Measurements from ENCODE around the gene TMEM223.
"Not testable (repeated sequence)": the region's sequence is repeated elsewhere in the genome, so short reads cannot be mapped to it uniquely, and the experiment has no call there.

Gene TMEM223

GRCh38 chr11:62804310-62805075, 12.7 kb upstream of the TMEM223 start:
- peak overlapping the region; percentile 69 for H3K4me3 ChIP-seq (ENCODE audit: low read depth, low read length)

GRCh38 chr11:62801071-62801470, 9.3 kb upstream of the TMEM223 start:
- no peak overlapping the region for H3K4me3 ChIP-seq (ENCODE audit: low read depth, low read length)

GRCh38 chr11:62799486-62799885, 7.7 kb upstream of the TMEM223 start:
- H3K4me3 ChIP-seq (ENCODE audit: low read depth, low read length) = no peak overlapping the region

- H3K4me3 ChIP-seq (ENCODE audit: low read depth, low read length) = no peak overlapping the region
These were observed 4.5 kb upstream of the TMEM223 start for GRCh38 chr11:62796281-62796680.

- H3K4me3 ChIP-seq (ENCODE audit: low read depth, low read length) = no peak overlapping the region
These were observed 2.5 kb upstream of the TMEM223 start for GRCh38 chr11:62794201-62794775.

- peak overlapping the region; percentile 97 for H3K4me3 ChIP-seq (ENCODE audit: low read depth, low read length)
These were observed 383 bp upstream of the TMEM223 start for GRCh38 chr11:62792202-62792575.

GRCh38 chr11:62789576-62789975, 2.2 kb downstream of the TMEM223 start:
- no peak overlapping the region for H3K4me3 ChIP-seq (ENCODE audit: low read depth, low read length)

GRCh38 chr11:62788991-62789390, 2.8 kb downstream of the TMEM223 start:
- no peak overlapping the region for H3K4me3 ChIP-seq (ENCODE audit: low read depth, low read length)

GRCh38 chr11:62787005-62787759, 4.6 kb downstream of the TMEM223 start, which contains the start of gene TMEM179B:
Gene TMEM179B, plus strand, starts transcription at chr11:62787402. Its CDS starts 30 bp downstream, at chr11:62787432.
- peak within 1 kb of the TSS; percentile 95 for H3K4me3 ChIP-seq (ENCODE audit: low read depth, low read length)

GRCh38 chr11:62786318-62787004, 5.3 kb downstream of the TMEM223 start:
- H3K4me3 ChIP-seq (ENCODE audit: low read depth, low read length) = peak overlapping the region; percentile 95

GRCh38 chr11:62782753-62783152, 9.1 kb downstream of the TMEM223 start:
- H3K4me3 ChIP-seq (ENCODE audit: low read depth, low read length) = no peak overlapping the region

- H3K4me3 ChIP-seq (ENCODE audit: low read depth, low read length) = no peak overlapping the region
These were observed 13.4 kb downstream of the TMEM223 start for GRCh38 chr11:62778441-62778840.

GRCh38 chr11:62777389-62777788, 14.4 kb downstream of the TMEM223 start:
- H3K4me3 ChIP-seq (ENCODE audit: low read depth, low read length) = no peak overlapping the region

GRCh38 chr11:62775646-62776045, 16.2 kb downstream of the TMEM223 start:
- H3K4me3 ChIP-seq (ENCODE audit: low read depth, low read length) = no peak overlapping the region

GRCh38 chr11:62774407-62774806, 17.4 kb downstream of the TMEM223 start:
- no peak overlapping the region for H3K4me3 ChIP-seq (ENCODE audit: low read depth, low read length)

GRCh38 chr11:62771144-62772021, 20.4 kb downstream of the TMEM223 start, which contains the start of gene TAF6L:
Gene TAF6L, plus strand, starts transcription at chr11:62771396. Its CDS starts 4,388 bp downstream, at chr11:62775784.
- H3K4me3 ChIP-seq (ENCODE audit: low read depth, low read length) = peak within 1 kb of the TSS; percentile 92

- H3K4me3 ChIP-seq (ENCODE audit: low read depth, low read length) = peak overlapping the region; percentile 40
These were observed 21.0 kb downstream of the TMEM223 start for GRCh38 chr11:62770778-62771143.

- not testable (repeated sequence) for H3K4me3 ChIP-seq (ENCODE audit: low read depth, low read length)
These were observed 31.0 kb downstream of the TMEM223 start for GRCh38 chr11:62760867-62761227.

GRCh38 chr11:62757846-62758788, 33.7 kb downstream of the TMEM223 start:
- peak overlapping the region; percentile 54 for H3K4me3 ChIP-seq (ENCODE audit: low read depth, low read length)
